Vagina (tissue), 2 donors: ENCODE measurements around the gene GRIN3A.

ENCODE experiments used
- POLR2AphosphoS5 ChIP-seq, 2 donors: sonication (generic); formaldehyde crosslinking; IDR thresholded peaks; one replicate each; pipeline ENCODE4 v1.9.0; 2017; ENCODE audit warnings: antibody characterized with exemption in 2 of 2, mild to moderate bottlenecking in 2 of 2, low read depth in 1 of 2; ENCODE audit not compliant: insufficient read depth in 1 of 2
- TF ChIP-seq, protein P1 (sequence below), 3 experiments: fragments of 450-650 bp in 2 of 3; fragments of 200-600 bp in 1 of 3; sonication (generic) in 1 of 3; IDR thresholded peaks; one replicate each; pipeline ENCODE4 v1.5.1; 2017 to 2019; ENCODE audit warnings: antibody characterized with exemption in 3 of 3, mild to moderate bottlenecking in 2 of 3, moderate library complexity in 2 of 3

- no peak for TF ChIP-seq POLR2AphosphoS5 (IDR thresholded peaks at IDR 0.05; ENCODE audit: insufficient read depth in 1 of 2, low read depth in 1 of 2)
- TF ChIP-seq, protein P1, sequence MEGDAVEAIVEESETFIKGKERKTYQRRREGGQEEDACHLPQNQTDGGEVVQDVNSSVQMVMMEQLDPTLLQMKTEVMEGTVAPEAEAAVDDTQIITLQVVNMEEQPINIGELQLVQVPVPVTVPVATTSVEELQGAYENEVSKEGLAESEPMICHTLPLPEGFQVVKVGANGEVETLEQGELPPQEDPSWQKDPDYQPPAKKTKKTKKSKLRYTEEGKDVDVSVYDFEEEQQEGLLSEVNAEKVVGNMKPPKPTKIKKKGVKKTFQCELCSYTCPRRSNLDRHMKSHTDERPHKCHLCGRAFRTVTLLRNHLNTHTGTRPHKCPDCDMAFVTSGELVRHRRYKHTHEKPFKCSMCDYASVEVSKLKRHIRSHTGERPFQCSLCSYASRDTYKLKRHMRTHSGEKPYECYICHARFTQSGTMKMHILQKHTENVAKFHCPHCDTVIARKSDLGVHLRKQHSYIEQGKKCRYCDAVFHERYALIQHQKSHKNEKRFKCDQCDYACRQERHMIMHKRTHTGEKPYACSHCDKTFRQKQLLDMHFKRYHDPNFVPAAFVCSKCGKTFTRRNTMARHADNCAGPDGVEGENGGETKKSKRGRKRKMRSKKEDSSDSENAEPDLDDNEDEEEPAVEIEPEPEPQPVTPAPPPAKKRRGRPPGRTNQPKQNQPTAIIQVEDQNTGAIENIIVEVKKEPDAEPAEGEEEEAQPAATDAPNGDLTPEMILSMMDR (IDR thresholded peaks at IDR 0.05): no peak
These were observed 145.1 kb downstream of the GRIN3A start for GRCh38 chr9:101593345-101593744.
